ENCODE measurements around the gene SLC22A5.
"Not testable (repeated sequence)": the region's sequence is repeated elsewhere in the genome, so short reads cannot be mapped to it uniquely, and the experiment has no call there.

The SLC22A5 gene

GRCh38 chr5:132408456-132408855 is 38.9 kb downstream of the SLC22A5 start:
- H3K4me3 ChIP-seq (ENCODE audit: low read length): no peak overlapping the region
- no peaks in the 10 kb centered on the region for H3K36me3 ChIP-seq (ENCODE audit: control insufficient read depth, low read depth, low read length)
- peaks cover 5% of the 10 kb centered on the region for H3K27me3 ChIP-seq (ENCODE audit: control insufficient read depth, insufficient read depth, low read length)
- H3K9me3 ChIP-seq (ENCODE audit: control insufficient read depth, low read depth, low read length): no peaks in the 10 kb centered on the region
- H3K27ac ChIP-seq (ENCODE audit: low read length): no peak overlapping the region
- peaks cover 8% of the 10 kb centered on the region for H3K4me1 ChIP-seq (ENCODE audit: control insufficient read depth, low read depth, low read length)
- no peak overlapping the region for H3K9ac ChIP-seq (ENCODE audit: low read length)

DNA sequence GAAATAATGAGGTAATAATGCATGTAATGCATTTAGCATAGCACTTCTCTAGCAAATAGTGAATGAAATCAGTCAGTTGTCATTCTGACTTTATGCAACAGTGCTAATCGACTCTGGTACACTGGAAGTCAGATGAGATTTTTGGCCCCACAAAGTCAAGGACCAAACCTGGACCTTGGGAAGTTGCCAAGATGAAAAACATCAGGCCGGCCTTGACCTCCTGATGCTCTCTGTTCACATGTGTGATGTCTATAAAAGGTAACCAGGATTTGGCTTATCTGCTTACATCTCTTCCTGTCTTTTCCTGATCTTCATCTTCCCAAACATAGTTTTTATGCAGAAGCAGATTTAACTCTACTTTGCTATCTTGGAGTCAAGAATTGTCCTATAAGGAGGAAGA is 39.5 kb downstream of the SLC22A5 start:
- H3K27ac ChIP-seq (ENCODE audit: low read length): no peak overlapping the region
- H3K36me3 ChIP-seq (ENCODE audit: control insufficient read depth, low read depth, low read length): no peaks in the 10 kb centered on the region
- peaks cover 8% of the 10 kb centered on the region for H3K4me1 ChIP-seq (ENCODE audit: control insufficient read depth, low read depth, low read length)
- H3K9me3 ChIP-seq (ENCODE audit: control insufficient read depth, low read depth, low read length): no peaks in the 10 kb centered on the region
- H3K4me3 ChIP-seq (ENCODE audit: low read length): no peak overlapping the region
- H3K27me3 ChIP-seq (ENCODE audit: control insufficient read depth, insufficient read depth, low read length): peaks cover 5% of the 10 kb centered on the region
- H3K9ac ChIP-seq (ENCODE audit: low read length): no peak overlapping the region

DNA sequence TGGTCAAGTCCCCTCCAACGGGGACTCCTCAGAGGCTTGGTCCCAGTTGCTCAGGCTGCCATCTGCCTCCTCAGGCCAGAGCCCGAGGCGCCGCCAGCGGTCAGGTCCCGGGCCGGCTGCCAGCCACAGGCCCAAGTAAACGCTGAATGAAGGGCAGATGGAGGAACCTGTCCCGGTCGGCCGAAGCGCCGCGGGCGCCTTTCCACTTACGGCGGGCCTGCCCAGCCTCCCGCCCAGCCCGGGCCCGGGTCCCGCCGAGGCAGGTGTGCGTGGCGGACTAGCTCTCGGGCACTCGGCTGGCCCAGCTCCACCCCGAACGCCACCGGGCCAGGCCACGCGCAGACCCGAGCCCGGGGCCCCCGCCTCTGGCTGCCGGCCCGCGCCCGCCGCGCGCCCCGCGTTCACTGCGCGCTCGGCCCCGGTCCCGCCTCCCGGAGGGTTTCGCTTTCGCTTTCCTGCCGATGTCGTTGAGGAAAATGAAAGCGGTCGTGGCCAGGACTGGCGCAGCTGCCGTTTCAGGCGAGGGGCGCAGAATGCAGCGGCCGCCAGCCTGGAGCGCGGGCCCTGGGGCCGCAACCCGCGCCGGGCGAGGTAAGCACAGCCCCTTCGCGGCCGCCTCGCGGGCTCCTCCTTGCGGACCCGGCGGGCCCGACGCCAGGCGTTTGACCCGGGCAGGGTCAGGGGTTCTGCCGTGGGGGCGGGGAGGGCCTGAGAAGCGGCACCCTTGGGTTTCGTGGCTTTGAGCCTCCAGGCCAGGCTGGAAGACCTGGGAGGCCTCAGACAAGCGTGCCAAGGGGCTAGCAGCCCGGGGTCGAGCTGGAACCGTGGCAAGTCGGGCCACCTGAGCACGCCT is 41.2 kb downstream of the SLC22A5 start:
- peaks cover 8% of the 10 kb centered on the region for H3K4me1 ChIP-seq (ENCODE audit: control insufficient read depth, low read depth, low read length)
- no peaks in the 10 kb centered on the region for H3K36me3 ChIP-seq (ENCODE audit: control insufficient read depth, low read depth, low read length)
- peak overlapping the region; percentile 56 for H3K9ac ChIP-seq (ENCODE audit: low read length)
- peaks cover 5% of the 10 kb centered on the region for H3K27me3 ChIP-seq (ENCODE audit: control insufficient read depth, insufficient read depth, low read length)
- H3K4me3 ChIP-seq (ENCODE audit: low read length): peak overlapping the region; percentile 80
- H3K9me3 ChIP-seq (ENCODE audit: control insufficient read depth, low read depth, low read length): no peaks in the 10 kb centered on the region
- no peak overlapping the region for H3K27ac ChIP-seq (ENCODE audit: low read length)

GRCh38 chr5:132411304-132412013 is 41.9 kb downstream of the SLC22A5 start:
- H3K9me3 ChIP-seq (ENCODE audit: control insufficient read depth, low read depth, low read length): no peaks in the 10 kb centered on the region
- H3K4me3 ChIP-seq (ENCODE audit: low read length): peak overlapping the region; percentile 80
- H3K27ac ChIP-seq (ENCODE audit: low read length): no peak overlapping the region
- peaks cover 5% of the 10 kb centered on the region for H3K27me3 ChIP-seq (ENCODE audit: control insufficient read depth, insufficient read depth, low read length)
- H3K9ac ChIP-seq (ENCODE audit: low read length): no peak overlapping the region
- H3K4me1 ChIP-seq (ENCODE audit: control insufficient read depth, low read depth, low read length): peaks cover 8% of the 10 kb centered on the region
- no peaks in the 10 kb centered on the region for H3K36me3 ChIP-seq (ENCODE audit: control insufficient read depth, low read depth, low read length)

GRCh38 chr5:132413567-132413966 is 44.1 kb downstream of the SLC22A5 start:
- H3K36me3 ChIP-seq (ENCODE audit: control insufficient read depth, low read depth, low read length): no peaks in the 10 kb centered on the region
- peaks cover 5% of the 10 kb centered on the region for H3K27me3 ChIP-seq (ENCODE audit: control insufficient read depth, insufficient read depth, low read length)
- H3K4me1 ChIP-seq (ENCODE audit: control insufficient read depth, low read depth, low read length): peaks cover 8% of the 10 kb centered on the region
- H3K9me3 ChIP-seq (ENCODE audit: control insufficient read depth, low read depth, low read length): no peaks in the 10 kb centered on the region
- no peak overlapping the region for H3K27ac ChIP-seq (ENCODE audit: low read length)
- no peak overlapping the region for H3K9ac ChIP-seq (ENCODE audit: low read length)
- H3K4me3 ChIP-seq (ENCODE audit: low read length): no peak overlapping the region

DNA sequence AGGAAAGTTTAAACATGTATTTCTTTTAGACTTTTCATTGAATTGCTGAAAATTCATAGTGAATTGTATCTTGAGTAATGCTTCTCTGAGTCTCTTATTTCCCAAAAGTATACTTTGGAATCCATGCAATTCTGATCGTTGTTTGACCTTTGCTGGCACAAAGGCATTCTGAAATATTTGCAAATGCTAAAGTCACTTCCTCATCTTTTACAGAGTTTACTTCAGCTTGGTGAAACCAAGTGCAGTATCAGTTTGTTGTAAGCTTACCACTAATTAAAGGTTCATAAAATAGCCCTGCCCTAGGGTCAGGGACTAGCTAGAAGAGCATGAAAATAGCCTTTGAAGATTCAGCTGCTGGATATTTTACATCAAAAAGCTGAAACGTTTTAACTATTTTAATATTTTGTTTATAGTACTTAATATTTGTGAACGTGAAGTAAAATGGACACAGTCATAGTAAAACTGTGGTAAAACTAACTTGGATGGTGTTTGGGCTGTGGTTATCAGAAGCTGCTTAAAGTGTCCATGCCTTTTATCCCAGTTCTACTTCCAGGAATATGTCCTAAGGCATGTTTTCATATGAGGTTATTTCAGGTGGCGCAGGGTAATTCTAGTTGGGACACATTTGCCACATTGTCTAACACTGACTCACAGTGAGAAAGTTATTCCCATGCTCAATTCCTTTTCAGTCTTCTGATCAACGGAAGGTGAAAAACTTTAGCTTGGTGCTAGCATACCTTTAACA is 45.3 kb downstream of the SLC22A5 start:
- H3K36me3 ChIP-seq (ENCODE audit: control insufficient read depth, low read depth, low read length): no peaks in the 10 kb centered on the region
- H3K9me3 ChIP-seq (ENCODE audit: control insufficient read depth, low read depth, low read length): no peaks in the 10 kb centered on the region
- no peak overlapping the region for H3K4me3 ChIP-seq (ENCODE audit: low read length)
- H3K27me3 ChIP-seq (ENCODE audit: control insufficient read depth, insufficient read depth, low read length): peaks cover 1% of the 10 kb centered on the region
- no peak overlapping the region for H3K27ac ChIP-seq (ENCODE audit: low read length)
- no peak overlapping the region for H3K9ac ChIP-seq (ENCODE audit: low read length)
- H3K4me1 ChIP-seq (ENCODE audit: control insufficient read depth, low read depth, low read length): peaks cover 4% of the 10 kb centered on the region

GRCh38 chr5:132415516-132415915 is 46.0 kb downstream of the SLC22A5 start:
- H3K9me3 ChIP-seq (ENCODE audit: control insufficient read depth, low read depth, low read length); H3K4me3 ChIP-seq (ENCODE audit: low read length); H3K9ac ChIP-seq (ENCODE audit: low read length); H3K27ac ChIP-seq (ENCODE audit: low read length); H3K36me3 ChIP-seq (ENCODE audit: control insufficient read depth, low read depth, low read length); H3K4me1 ChIP-seq (ENCODE audit: control insufficient read depth, low read depth, low read length); H3K27me3 ChIP-seq (ENCODE audit: control insufficient read depth, insufficient read depth, low read length): not testable (repeated sequence)

DNA sequence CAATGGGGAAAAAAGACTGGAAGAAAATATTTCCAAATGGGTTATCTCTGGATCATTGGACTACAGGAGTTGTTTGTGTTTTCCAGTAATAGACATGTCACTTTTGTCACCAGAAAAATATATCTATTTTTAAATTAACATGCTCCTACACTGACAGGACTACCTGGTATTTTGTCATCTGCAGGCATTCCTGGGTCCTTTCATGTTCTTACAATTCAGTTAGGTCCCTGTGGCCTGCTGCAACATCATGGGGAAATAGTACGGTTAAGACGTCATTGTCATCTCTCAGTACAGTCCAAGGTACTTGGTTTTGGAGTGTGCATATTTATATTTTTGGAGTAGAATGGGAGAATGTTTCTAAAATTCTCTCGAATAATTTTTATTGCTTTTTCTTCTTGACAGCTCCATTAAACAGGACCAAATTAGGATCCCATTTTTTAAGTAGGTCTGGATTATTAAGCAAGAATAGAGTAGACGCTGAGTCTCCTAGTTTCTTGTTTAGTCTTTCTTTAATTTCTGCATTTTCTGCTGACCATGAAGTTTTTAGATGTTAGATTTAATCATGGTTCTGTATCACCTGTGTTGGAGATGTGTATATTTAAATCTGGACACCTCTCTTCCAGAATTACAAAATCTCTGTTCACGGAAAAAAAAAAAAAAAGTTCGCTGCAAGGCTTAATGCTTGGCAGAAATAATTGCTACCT is 46.9 kb downstream of the SLC22A5 start:
- H3K9me3 ChIP-seq (ENCODE audit: control insufficient read depth, low read depth, low read length): no peaks in the 10 kb centered on the region
- no peaks in the 10 kb centered on the region for H3K27me3 ChIP-seq (ENCODE audit: control insufficient read depth, insufficient read depth, low read length)
- H3K4me3 ChIP-seq (ENCODE audit: low read length): no peak overlapping the region
- no peaks in the 10 kb centered on the region for H3K36me3 ChIP-seq (ENCODE audit: control insufficient read depth, low read depth, low read length)
- H3K9ac ChIP-seq (ENCODE audit: low read length): no peak overlapping the region
- no peak overlapping the region for H3K27ac ChIP-seq (ENCODE audit: low read length)
- no peaks in the 10 kb centered on the region for H3K4me1 ChIP-seq (ENCODE audit: control insufficient read depth, low read depth, low read length)

- Histone ChIP-seq H3K27me3 (ENCODE audit: control insufficient read depth, insufficient read depth, low read length) (no peaks in the 10 kb centered on the region), H3K4me3 (ENCODE audit: low read length) (no peak overlapping the region), H3K36me3 (ENCODE audit: control insufficient read depth, low read depth, low read length) (no peaks in the 10 kb centered on the region), H3K9me3 (ENCODE audit: control insufficient read depth, low read depth, low read length) (no peaks in the 10 kb centered on the region), H3K4me1 (ENCODE audit: control insufficient read depth, low read depth, low read length) (no peaks in the 10 kb centered on the region), H3K9ac (ENCODE audit: low read length) (no peak overlapping the region), H3K27ac (ENCODE audit: low read length) (no peak overlapping the region)
Observed at GRCh38 chr5:132417010-132417439, 47.5 kb downstream of the SLC22A5 start.

- H3K9ac ChIP-seq (ENCODE audit: low read length): no peak overlapping the region
- no peaks in the 10 kb centered on the region for H3K36me3 ChIP-seq (ENCODE audit: control insufficient read depth, low read depth, low read length)
- no peaks in the 10 kb centered on the region for H3K9me3 ChIP-seq (ENCODE audit: control insufficient read depth, low read depth, low read length)
- no peak overlapping the region for H3K27ac ChIP-seq (ENCODE audit: low read length)
- H3K4me1 ChIP-seq (ENCODE audit: control insufficient read depth, low read depth, low read length): no peaks in the 10 kb centered on the region
- no peak overlapping the region for H3K4me3 ChIP-seq (ENCODE audit: low read length)
- no peaks in the 10 kb centered on the region for H3K27me3 ChIP-seq (ENCODE audit: control insufficient read depth, insufficient read depth, low read length)
Observed at GRCh38 chr5:132417461-132417860, 48.0 kb downstream of the SLC22A5 start.

DNA sequence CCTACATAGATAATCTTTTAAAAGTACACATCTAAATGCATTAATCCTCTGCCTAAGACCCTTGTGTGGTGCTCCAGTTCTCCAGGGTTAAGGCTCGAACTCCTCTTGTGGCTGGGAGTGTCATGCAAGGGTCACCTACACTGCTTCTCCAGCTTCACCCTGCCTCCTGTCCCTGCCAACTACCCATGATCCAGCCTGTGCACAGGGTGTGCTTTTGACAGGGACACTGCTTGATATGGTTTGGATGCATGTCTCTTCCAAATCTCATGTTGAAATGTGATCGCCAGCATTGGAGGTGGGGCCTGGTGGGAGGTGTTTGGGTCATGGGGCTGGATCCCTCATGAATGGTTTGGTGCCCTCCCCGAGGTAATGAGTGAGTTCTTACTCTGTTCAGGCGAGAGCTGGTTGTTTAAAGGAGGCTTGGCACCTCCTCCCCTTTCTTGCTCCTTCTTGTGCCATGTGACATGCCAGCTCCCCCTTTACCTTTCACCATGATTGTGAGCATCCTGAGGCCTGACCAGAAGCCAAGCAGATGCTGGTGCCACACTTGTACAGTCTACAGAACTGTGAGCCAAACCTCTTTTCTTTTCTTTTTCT is 48.5 kb downstream of the SLC22A5 start:
- Histone ChIP-seq H3K36me3 (ENCODE audit: control insufficient read depth, low read depth, low read length) (no peaks in the 10 kb centered on the region), H3K9ac (ENCODE audit: low read length) (no peak overlapping the region), H3K27me3 (ENCODE audit: control insufficient read depth, insufficient read depth, low read length) (no peaks in the 10 kb centered on the region), H3K27ac (ENCODE audit: low read length) (no peak overlapping the region), H3K4me1 (ENCODE audit: control insufficient read depth, low read depth, low read length) (no peaks in the 10 kb centered on the region), H3K4me3 (ENCODE audit: low read length) (no peak overlapping the region), H3K9me3 (ENCODE audit: control insufficient read depth, low read depth, low read length) (no peaks in the 10 kb centered on the region)

All from iPS-18a (cell line).